ENCODE measurements around the gene GPX3.
A peak's percentile ranks its signal among the peaks of the same experiment; 100 is the strongest.

Gene GPX3

DNA sequence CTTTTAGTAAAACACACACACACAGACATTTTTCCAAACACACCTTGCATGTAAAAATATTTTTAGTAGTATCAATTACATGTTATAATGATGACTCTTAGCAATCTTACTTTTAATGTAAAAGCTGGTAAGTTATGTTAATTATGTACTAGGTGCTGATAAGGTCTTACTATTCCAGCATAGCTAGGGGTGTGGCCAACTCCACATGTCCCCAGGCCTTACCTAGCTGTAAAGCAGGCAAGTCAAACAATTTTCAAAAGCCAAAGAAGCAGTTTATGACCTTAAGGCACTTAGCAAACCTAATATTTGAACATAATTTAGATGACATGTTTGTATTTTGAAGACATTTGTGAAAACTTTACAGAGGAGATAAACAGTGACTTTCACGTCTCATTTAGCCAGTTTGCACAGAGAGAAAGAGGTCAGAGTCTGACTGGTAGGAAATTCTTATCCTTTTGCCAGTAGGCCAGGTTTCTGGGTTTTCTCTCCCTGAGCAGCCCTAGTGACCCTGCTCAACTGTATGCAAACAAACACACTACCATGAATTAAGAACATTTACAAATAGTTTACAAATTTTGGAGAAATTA lies 26.5 kb upstream of the GPX3 start:
- in situ Hi-C loops (cut with MboI; ENCODE audit: low pct_unique_long_range_greater_than_20kb, low sequenced_read_pairs, unreplicated experiment): no loop called here
- TF ChIP-seq, protein P1, sequence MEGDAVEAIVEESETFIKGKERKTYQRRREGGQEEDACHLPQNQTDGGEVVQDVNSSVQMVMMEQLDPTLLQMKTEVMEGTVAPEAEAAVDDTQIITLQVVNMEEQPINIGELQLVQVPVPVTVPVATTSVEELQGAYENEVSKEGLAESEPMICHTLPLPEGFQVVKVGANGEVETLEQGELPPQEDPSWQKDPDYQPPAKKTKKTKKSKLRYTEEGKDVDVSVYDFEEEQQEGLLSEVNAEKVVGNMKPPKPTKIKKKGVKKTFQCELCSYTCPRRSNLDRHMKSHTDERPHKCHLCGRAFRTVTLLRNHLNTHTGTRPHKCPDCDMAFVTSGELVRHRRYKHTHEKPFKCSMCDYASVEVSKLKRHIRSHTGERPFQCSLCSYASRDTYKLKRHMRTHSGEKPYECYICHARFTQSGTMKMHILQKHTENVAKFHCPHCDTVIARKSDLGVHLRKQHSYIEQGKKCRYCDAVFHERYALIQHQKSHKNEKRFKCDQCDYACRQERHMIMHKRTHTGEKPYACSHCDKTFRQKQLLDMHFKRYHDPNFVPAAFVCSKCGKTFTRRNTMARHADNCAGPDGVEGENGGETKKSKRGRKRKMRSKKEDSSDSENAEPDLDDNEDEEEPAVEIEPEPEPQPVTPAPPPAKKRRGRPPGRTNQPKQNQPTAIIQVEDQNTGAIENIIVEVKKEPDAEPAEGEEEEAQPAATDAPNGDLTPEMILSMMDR (IDR thresholded peaks at IDR 0.05; ENCODE audit: extremely low read depth, insufficient read depth, missing control alignments): no peak

GRCh38 chr5:150999704-151000442 lies 20.5 kb upstream of the GPX3 start:
- TF ChIP-seq, protein P1 (IDR thresholded peaks at IDR 0.05; ENCODE audit: extremely low read depth, insufficient read depth, missing control alignments): no peak
- no peak for DNase-seq (ENCODE audit: low spot score)
- in situ Hi-C loops (cut with MboI; ENCODE audit: low pct_unique_long_range_greater_than_20kb, low sequenced_read_pairs, unreplicated experiment): no loop called here

More for the DNA sequence above, 26.5 kb upstream of the GPX3 start:
- no peak for DNase-seq (ENCODE audit: low spot score)

DNA sequence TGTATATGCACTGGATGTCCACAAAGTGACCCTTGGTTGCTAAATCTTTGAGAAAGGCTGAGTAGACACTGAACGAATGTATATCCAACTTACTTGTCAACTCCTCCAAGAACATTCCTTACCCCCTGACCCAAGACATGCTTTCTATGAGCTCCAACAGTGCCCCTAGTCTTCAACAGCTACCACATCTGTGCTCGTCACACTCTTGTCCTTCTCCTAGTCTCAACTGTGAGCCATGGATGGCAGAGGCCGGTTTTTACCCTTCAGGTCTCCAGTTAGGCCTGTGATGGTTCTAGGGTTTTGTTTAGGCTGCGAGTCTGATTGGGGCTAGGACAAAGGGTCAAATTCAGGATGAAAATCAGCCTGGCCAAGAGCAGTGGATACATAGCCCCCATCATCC lies 19.0 kb upstream of the GPX3 start:
- DNase-seq (ENCODE audit: low spot score): no peak
- TF ChIP-seq, protein P1 (IDR thresholded peaks at IDR 0.05; ENCODE audit: extremely low read depth, insufficient read depth, missing control alignments): no peak
- in situ Hi-C loops (cut with MboI; ENCODE audit: low pct_unique_long_range_greater_than_20kb, low sequenced_read_pairs, unreplicated experiment): no loop called here

DNA sequence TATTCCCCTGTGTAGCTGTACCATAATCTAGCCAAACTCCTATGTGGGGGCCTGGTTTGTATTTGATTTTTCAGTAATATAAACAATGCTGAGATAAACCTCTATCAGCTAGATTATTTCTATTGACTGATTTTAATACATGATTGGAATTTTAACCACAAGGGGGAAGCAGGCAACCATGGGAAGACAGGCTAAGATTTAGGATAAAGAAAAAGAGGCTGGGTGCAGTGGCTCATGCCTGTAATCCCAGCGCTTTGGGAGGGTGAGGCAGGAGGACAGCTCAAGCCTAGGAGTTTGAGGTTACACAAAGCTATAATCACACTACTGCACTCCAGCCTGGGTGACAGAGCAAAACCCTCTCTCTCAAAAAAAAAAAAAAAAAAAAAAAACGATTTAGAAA lies 18.1 kb upstream of the GPX3 start:
- DNase-seq (ENCODE audit: low spot score): no peak
- TF ChIP-seq, protein P1 (IDR thresholded peaks at IDR 0.05; ENCODE audit: extremely low read depth, insufficient read depth, missing control alignments): peak; percentile 20
- in situ Hi-C loops (cut with MboI; ENCODE audit: low pct_unique_long_range_greater_than_20kb, low sequenced_read_pairs, unreplicated experiment): no loop called here

- in situ Hi-C loops (cut with MboI; ENCODE audit: low pct_unique_long_range_greater_than_20kb, low sequenced_read_pairs, unreplicated experiment): no loop called here
- TF ChIP-seq, protein P1 (IDR thresholded peaks at IDR 0.05; ENCODE audit: extremely low read depth, insufficient read depth, missing control alignments): no peak
- DNase-seq (ENCODE audit: low spot score): no peak
Measured at GRCh38 chr5:151002681-151003502, 17.5 kb upstream of the GPX3 start.

DNA sequence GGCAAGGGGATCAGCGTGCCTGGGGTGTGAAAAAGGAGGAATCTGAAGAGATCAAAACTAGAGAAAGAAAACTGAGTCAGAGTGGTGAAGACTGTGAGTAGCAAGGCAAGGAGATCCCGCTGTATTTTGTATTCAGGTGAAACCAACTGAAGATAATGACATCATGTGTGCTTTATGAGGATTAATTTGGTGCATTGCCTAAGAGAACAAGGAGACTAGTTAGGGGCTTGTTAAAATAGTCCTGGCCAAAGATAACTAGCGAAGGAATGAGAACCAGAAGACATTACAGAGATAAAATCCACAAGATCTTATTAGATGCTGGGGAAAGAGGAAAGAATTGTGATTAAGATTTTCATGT lies 16.9 kb upstream of the GPX3 start:
- no peak for DNase-seq (ENCODE audit: low spot score)
- TF ChIP-seq, protein P1 (IDR thresholded peaks at IDR 0.05; ENCODE audit: extremely low read depth, insufficient read depth, missing control alignments): no peak
- in situ Hi-C loops (cut with MboI; ENCODE audit: low pct_unique_long_range_greater_than_20kb, low sequenced_read_pairs, unreplicated experiment): no loop called here
